ENCODE measurements around the gene JAZF1.
"Not testable (repeated sequence)": the region's sequence is repeated elsewhere in the genome, so short reads cannot be mapped to it uniquely, and the experiment has no call there.

The JAZF1 gene

DNA sequence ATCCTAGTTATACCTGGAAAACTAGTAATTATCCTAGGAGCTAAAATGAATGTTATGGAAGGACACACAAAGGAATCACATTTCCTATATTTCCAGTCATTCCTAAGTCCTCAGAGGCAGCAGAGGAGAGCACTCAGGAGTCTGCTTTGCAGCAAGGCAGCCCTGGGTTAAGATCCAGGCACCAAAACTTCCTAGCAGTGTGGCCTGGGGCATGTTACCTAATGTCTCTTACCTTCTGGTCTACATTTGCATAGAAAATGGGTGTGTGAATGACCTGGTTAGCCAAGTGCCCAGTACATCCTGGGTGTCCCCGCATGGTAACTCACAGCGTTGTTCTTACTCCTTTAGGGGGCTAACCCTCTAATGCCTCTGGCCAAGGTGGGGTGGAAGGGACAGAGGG is 304.8 kb downstream of the JAZF1 start:
- Histone ChIP-seq H3K4me3 (no peak overlapping the region), H3K27ac (no peak overlapping the region)

DNA sequence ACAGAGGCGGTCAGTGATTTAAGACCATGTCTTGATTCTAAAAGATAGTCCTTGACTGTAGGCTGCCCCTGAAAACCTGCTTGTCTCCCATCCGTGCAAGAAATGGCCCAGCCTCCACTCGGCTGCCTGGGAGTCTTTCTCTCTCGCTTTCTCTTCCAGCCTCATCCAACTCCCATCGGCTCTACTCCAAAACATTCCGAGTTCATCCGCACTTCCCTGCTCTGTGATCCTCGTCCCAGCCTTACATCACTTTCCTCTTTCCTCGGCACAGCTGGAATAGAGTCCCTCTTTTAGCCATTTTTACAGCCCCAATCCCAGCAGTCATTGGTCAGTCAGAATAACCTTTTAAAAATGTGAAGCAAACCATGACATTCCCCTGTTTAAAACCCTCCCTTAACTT is 305.5 kb downstream of the JAZF1 start:
- H3K4me3 ChIP-seq: no peak overlapping the region
- no peak overlapping the region for H3K27ac ChIP-seq

DNA sequence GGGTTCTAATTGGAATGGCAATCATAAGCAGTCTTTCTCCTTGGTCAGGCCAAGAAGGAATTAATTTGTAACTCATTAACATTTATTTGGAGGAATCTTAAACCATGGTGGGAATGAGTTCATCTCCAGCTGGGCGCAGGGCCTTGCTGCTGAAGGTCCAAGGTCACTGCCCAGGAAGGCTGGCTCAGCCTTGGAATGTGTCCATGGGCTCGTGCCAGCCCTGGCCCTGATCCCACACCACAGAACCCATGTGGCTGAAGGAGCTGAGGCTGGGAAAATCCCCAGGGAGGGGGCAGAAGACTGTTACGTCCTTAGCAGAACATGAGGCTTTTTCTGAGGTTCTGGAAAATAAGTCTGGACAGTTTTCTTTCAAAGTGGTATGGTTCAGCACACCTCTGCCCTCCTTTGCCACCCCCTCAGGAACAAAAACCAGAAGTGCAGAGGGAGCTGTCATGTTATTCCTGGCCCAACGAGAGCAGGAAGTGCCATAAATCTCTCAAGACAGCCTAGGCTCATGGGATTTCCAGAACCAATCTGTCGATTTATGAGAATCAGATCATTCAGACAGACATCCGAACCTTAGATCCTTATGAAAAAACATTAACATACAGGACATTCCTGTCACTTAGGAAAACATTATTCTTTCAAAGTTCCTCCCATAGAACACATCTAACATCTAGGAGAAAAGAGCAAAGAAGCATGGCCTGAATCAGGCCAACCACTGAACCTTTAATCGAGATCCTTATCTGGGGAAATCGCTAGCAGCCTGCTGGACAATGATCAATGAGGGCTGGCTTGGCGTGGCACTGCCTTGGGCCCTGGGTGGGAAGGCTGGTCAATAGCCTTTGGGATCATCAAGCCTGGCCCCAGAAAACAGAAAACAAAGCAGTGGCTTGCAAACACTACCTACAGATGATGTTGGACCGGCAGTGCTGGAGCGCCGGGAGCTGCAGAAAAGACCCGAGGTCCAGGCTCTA is 306.3 kb downstream of the JAZF1 start:
- H3K4me3 ChIP-seq: no peak overlapping the region
- peak overlapping the region in 3 of 21 experiments; percentile 10 to 18 (median 11) for H3K27ac ChIP-seq

DNA sequence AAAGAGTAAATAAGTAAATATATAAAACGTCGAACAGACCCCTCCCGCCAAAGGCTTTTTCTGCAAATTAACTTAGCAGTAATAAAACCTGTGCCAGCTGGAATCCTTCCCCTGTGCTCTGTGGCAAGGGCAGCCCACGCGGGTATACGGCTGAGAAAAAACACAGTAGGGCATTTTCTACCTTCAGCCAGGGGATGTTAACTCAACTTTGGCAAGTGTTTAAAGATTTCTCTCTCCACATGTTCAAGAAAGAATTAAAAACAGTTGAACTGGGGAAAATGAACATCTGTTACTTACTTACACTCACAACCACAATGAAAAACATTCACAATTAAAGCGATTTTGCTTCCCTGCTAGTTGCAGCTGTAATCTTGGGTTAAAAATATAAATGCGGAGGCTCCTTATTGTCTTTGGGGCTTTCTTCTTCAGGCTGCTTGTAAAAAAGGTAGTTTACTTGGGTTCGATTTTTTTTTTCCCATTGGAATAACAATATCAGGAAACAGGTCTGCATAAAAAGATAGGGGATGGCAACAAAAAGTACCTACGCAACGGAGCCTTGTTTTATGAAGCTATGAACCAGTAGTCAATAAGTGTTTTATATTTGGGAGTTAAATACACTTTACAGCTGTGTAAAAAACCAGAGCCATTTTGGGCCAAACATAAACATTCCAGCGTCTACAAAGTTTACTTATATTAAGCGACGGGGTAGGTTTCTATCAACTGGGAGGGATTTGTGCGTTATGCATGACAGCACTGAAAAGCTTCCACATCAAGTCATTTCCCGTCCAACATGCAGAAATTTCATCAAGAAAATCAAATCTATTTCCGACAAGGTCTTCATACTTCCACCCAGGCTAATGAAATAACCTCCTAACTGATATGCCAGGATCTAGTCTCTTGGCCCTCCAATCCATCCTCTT is 308.0 kb downstream of the JAZF1 start:
- H3K4me3 ChIP-seq: no peak overlapping the region
- no peak overlapping the region for H3K27ac ChIP-seq

DNA sequence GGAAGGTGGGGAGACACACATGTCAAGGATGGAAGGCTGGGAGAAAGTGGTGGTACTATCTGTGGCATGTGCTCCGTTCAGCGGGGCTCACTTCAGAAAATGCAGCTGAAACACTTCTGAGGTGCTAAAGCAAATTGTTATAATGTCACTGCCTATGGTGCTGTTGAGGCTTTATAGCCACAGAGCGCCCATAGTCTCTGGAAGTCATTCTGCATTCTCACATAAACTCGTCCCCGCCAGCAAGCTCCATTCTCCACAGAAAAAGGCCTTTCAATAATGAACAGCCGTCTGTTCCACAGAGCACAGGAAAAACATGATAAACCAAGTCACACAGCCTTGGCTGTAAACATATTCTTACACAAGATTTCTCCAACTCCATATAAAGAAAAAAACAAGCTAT is 308.7 kb downstream of the JAZF1 start:
- Histone ChIP-seq H3K4me3 (no peak overlapping the region), H3K27ac (no peak overlapping the region)

DNA sequence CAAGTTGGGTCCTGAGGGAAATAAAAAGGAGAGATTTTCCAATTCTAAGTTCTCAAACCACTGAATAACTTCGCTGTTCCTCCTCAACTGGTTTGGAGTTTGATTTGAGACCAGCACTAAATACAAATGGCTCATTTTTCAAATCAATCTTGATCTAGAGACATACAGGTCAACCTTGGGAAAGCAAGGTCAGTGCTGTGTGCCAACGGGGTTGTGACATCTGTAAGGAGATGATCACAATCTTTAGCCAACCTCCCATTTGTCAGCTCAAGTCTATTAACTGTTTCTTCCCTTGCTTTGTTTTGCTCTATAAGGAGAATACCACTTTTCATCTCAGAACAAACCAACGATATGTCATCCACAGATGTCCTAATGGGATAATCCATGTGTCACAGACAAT is 309.5 kb downstream of the JAZF1 start:
- no peak overlapping the region for H3K27ac ChIP-seq

DNA sequence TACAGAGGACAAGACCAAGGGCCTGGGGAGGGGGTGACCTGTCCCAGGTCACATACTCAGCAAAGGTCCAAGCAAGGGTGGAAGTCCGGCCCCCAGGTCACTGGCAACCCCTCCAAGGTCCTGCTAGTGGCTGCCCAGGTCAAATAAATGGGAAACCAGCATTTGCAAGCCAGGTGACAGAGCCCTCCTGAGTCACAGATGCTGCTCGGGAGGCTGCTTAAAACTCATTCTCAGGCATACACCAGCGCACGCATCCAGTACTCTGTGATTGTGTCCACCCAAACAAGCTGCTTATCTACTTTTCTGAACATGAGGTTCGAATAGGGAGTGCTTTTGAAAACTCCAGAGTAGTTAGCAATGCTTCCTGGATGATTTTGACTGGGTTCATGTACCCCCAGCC is 310.0 kb downstream of the JAZF1 start:
- H3K27ac ChIP-seq: no peak overlapping the region

More for the DNA sequence above, 309.5 kb downstream of the JAZF1 start:
- H3K4me3 ChIP-seq: no peak overlapping the region

DNA sequence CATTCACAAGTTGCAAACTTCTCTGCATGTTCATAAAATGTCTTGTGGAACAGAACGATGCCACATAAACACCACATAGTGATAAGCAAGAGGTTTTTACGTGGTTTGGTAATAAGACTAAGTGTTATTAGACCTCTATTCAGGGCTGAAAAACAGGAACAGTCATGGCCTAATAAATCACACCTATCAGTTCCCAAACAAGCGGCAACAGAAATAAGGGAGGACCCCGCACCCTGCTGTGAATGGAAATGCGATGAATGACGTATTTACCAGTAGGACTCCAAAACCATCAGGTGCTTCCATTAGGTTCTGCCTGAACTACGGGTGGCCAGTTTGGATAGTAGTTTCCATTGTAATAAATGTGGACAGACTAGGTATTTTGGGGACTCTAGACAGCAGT is 311.5 kb downstream of the JAZF1 start:
- H3K27ac ChIP-seq: no peak overlapping the region
- no peak overlapping the region for H3K4me3 ChIP-seq

More for the DNA sequence above, 310.0 kb downstream of the JAZF1 start:
- H3K4me3 ChIP-seq: no peak overlapping the region

DNA sequence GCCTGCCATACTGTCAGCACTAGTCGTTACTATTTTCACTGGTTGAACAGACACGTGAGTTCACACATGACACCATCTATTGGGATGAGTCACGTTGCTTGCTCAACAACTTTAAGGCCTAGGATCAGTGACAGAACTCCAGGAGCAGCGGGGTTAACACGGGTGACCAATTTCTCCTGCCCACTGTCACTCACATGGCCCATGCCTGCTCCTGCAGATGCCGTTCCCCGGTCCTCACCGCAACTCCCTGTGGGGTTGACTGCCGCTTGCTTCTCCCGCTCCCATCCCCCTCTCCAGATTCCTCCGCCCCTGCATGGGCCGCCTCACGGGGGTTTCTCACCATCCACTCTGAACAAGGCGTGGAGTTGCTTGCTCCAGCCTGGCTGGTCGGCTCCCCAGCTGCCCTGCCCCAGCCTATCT is 312.5 kb downstream of the JAZF1 start:
- H3K4me3 ChIP-seq: no peak overlapping the region
- H3K27ac ChIP-seq: no peak overlapping the region

DNA sequence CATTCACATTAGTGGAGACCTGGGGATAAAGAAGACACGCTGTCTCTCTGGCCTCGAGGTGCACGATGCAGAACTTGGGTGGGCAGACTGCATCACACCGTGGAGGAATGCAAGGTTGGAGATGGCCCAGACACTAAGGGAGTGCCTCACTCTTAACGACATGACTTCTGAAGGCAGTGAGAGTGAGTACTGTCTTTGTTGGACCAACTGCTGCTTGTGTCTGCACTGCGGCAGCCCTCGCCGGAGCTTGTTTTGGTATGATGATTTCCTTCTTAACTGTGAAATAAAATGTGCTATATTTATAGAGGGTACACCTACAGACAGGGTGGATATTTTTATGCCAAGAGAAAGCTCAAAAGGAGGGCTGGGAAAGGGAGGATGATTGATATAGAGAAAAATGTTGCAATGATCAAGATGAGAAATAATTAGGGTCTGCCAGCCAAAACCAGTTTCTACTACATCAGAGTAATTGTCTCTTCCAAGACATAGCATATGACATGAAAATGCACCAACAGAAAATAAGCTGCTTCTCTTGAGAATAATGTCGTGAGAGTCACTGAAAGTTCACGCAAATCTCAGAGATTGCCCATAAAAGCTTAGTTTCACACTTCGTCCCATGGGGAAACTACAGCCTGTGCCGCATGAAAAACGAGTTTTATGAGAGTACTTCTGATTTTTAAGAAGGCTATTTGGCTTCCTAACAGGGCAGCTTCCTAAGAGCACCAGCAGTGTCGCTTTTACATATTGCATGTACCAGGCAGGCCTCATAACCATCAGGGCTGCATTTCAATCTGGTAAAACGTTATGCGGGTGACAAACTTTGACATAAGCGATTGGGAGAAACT is 313.5 kb downstream of the JAZF1 start:
- Histone ChIP-seq H3K27ac (no peak overlapping the region), H3K4me3 (no peak overlapping the region)

DNA sequence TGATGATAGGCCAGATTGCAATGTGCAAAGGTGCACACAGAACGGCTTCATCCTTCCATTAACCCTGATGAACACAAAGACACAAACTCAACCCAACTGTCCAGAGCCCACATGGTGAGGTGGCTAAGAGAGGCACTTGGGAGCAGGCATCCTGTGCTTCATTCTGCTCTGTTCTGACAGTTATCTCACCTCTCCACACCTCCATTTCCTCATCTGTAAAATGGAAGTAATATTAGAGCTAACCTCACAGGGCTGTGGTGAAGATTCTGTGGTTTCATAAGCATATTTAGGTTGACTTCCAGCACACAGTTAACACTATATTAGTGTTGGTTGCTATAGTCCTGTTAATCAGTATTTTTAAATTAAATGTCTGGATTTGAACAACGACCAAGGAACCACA is 314.3 kb downstream of the JAZF1 start:
- Histone ChIP-seq H3K4me3 (no peak overlapping the region), H3K27ac (no peak overlapping the region)

DNA sequence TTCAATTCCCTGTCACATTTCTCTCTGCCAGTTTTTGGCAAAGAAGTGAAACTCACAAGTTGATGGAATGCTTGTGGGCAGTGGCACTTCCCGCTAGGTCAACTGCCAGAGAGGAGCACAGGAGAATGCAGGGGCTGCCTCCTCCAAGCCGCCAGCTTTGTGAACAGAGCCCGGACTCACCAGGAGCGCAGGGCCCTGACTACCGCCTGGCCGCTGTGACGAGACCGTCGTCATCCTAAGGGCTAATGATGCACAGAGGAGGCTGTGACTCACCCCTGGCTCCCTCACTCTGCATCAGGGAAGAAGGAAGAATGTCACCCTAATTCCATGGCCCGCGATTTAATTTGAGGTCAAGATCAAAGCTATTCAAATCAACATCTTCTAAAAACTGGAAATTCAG is 316.7 kb downstream of the JAZF1 start:
- no peak overlapping the region for H3K27ac ChIP-seq

DNA sequence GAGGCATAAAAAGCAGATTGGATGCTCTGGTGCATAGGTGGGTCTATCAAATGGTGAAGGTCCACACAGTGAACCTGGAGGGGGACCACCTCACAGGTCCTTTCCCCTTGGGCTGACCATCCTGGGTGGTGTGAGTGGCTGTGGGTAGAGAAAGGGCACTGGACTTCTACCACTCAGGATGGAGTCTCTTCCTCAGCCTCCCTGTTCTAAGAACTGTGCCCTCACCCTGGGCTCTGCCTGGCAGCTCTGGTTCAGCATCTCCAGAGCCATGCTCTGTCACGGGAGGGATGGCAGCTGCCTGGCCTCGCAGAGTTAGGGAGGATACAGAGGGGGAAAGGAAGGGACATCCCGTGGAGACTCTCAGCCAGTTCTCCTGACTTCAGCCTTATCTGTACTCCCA is 318.8 kb downstream of the JAZF1 start:
- H3K4me3 ChIP-seq: no peak overlapping the region

More for the DNA sequence above, 316.7 kb downstream of the JAZF1 start:
- no peak overlapping the region for H3K4me3 ChIP-seq

DNA sequence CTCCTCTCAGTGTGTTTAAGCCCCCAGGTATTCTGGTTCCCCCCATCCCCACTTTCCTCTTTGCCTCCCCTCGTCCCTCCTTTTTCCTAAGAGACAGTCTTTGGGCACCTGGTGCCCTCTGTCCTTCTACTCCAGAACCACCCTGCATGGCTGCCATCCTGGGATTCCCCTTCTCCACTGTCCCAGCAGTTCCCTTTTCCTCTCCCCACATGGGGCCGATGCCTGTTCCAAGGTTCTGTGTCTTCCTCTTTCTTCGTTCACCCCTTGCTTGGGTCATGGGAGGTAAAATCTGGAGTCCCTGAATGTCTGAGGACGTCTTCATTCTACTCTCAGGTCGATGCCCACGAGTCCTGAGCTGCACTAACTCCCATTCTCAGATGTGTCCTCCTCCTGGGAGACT is 319.8 kb downstream of the JAZF1 start:
- no peak overlapping the region for H3K27ac ChIP-seq

More for the DNA sequence above, 318.8 kb downstream of the JAZF1 start:
- H3K27ac ChIP-seq: no peak overlapping the region

DNA sequence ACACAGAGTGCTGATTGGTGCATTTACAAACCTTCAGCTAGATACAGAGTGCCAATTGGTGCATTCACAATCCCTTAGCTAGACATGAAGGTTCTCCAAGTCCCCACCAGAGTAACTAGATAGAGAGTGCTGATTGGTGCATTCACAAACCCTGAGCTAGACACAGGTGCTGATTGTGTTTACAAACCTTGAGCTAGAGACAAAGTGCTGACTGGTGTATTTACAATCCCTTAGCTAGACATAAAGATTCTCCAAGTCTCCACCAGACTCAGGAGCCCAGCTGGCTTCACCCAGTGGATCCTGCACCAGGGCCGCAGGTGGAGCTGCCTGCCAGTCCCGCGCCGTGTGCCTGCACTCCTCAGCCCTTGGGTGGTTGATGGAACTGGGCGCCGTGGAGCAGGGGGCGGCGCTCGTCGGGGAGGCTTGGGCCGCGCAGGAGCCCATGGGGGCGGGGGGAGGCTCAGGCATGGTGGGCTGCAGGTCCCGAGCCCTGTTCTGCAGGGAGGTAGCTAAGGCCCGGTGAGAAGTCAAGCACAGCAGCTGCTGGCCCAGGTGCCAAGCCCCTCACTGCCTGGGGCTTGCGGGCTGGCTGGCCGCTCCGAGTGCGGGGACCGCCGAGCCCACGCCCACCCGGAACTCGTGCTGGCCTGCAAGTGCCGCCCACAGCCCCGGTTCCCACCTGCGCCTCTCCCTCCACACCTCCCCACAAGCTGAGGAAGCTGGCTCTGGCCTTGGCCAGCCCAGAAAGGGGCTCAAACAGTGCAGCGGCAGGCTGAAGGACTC is 323.7 kb downstream of the JAZF1 start:
- not testable (repeated sequence) for H3K4me3 ChIP-seq, H3K27ac ChIP-seq

More for the DNA sequence above, 319.8 kb downstream of the JAZF1 start:
- H3K4me3 ChIP-seq: no peak overlapping the region

DNA sequence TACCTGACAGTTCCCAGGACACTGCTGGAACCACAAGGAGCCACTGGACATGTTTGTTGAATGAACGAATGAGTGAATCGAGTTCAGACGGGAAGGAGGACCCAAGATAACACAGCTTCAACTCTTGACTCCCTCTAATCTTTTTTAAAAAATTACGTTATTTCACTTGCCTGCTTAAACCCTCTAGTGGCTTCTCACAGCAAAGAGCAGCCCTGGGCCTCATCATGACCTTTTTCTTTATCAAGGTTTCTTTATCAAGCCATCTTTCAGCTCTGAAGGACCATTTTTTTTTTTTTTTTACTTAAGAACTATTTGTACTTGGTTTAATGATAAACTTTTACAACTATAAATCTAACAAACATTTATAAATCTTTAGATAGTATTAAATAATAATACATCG is 330.1 kb downstream of the JAZF1 start:
- Histone ChIP-seq H3K27ac (no peak overlapping the region), H3K4me3 (no peak overlapping the region)

DNA sequence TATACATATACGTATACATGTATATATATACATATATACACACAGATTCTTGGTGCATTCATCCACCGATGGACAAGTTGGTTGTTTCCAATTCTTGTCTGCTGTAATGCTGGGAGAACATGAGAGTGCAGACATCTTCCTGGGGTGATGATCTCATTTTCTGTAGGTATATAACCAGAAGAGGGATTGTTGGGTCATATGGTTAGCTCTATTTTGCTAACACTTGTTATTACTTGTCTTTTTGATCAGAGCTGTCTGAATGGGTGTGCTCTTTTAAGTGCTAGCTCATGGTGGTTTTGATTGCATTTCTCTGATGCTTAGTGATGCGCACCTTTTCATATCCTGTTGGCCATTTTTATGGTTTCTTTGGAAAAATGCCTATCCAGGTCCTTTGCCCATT is 334.2 kb downstream of the JAZF1 start:
- H3K4me3 ChIP-seq: no peak overlapping the region
- H3K27ac ChIP-seq: no peak overlapping the region

DNA sequence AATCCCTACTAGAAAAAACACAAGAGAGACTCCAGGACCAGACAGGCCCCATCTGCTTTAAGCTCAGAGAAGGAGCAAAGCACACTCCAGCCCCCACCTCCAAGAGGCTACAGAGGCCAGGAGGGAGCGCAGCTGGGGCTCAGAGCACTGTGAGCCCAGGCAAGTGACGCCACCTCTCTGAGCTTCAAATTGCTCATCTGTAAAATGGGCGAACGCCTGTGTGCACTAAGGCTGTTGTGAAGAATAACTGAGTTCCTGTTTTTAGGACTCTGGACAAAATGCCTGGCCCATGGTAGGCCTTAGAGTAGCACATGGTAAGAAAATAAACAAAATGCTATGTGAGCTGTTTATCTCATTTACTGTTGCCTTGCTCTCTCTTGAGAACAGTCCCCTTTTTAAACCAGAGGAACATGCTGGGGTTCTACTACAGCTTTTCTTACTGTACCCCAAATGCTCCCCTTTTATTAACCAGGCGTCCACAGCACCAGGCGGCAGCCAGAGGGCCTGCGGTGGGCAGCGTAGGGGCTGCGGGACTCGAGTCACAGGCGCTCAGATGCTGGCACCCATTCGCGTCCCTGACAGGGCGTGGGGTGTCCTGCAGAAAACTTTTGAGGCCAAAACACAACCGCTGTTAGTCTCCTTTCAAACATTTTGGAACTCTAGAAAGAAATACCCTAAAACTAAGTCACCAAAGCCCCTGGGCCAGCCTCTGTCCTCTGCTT is 336.9 kb downstream of the JAZF1 start:
- no peak overlapping the region for H3K4me3 ChIP-seq
- H3K27ac ChIP-seq: no peak overlapping the region
